HG03103 (cell line): ENCODE measurements around the gene SPINK2.
A peak's percentile ranks its signal among the peaks of the same experiment; 100 is the strongest.

ENCODE experiments used
- ATAC-seq: cut with Tn5 transposase; IDR thresholded peaks from one replicate; pipeline ENCODE4 v1.9.1; 2021; ENCODE audit warnings: low read depth; ENCODE audit not compliant: unreplicated experiment

SPINK2 gene

GRCh38 chr4:56821381-56822243 is at the start of gene SPINK2:
Gene SPINK2, minus strand, starts transcription at chr4:56821701. Its CDS starts 39 bp downstream, at chr4:56821662.
- ATAC-seq: peak; percentile 30

- no peak for ATAC-seq
Observed at GRCh38 chr4:56870946-56871345, 49.4 kb upstream of the SPINK2 start.

- peak; percentile 66 for ATAC-seq
Observed at GRCh38 chr4:56863441-56864139, 42.1 kb upstream of the SPINK2 start.

GRCh38 chr4:56861360-56861759 is 39.9 kb upstream of the SPINK2 start:
- ATAC-seq: no peak

GRCh38 chr4:56860781-56861180 is 39.3 kb upstream of the SPINK2 start:
- ATAC-seq: no peak

- ATAC-seq: no peak
Observed at GRCh38 chr4:56859841-56860240, 38.3 kb upstream of the SPINK2 start.

GRCh38 chr4:56857601-56858309 is 36.3 kb upstream of the SPINK2 start:
- ATAC-seq: no peak

GRCh38 chr4:56856656-56857055 is 35.2 kb upstream of the SPINK2 start:
- ATAC-seq: no peak

GRCh38 chr4:56850910-56851309 is 29.4 kb upstream of the SPINK2 start:
- no peak for ATAC-seq

GRCh38 chr4:56844802-56845580 is 23.5 kb upstream of the SPINK2 start:
- peak; percentile 56 for ATAC-seq

GRCh38 chr4:56843421-56843899 is 22.0 kb upstream of the SPINK2 start:
- ATAC-seq: no peak

GRCh38 chr4:56840559-56840958 is 19.1 kb upstream of the SPINK2 start:
- ATAC-seq: no peak

GRCh38 chr4:56828784-56829535 is 7.5 kb upstream of the SPINK2 start:
- no peak for ATAC-seq

GRCh38 chr4:56823933-56824600 is 2.6 kb upstream of the SPINK2 start:
- no peak for ATAC-seq

- no peak for ATAC-seq
Observed at GRCh38 chr4:56818797-56819196, 2.7 kb downstream of the SPINK2 start.

- peak; percentile 89 for ATAC-seq
Observed at GRCh38 chr4:56817840-56818491, 3.5 kb downstream of the SPINK2 start.

GRCh38 chr4:56806666-56807065 is 14.8 kb downstream of the SPINK2 start:
- ATAC-seq: no peak

GRCh38 chr4:56804551-56804950 is 16.9 kb downstream of the SPINK2 start:
- ATAC-seq: no peak

GRCh38 chr4:56803471-56803870 is 18.0 kb downstream of the SPINK2 start:
- ATAC-seq: no peak
